SIG-M5 treated with dmso at 0.1 percent for 504 hours (cell line): Measurements from ENCODE around the gene ARHGAP26.
"Not testable (repeated sequence)": the region's sequence is repeated elsewhere in the genome, so short reads cannot be mapped to it uniquely, and the experiment has no call there.

Experiments
- DNase-seq: peaks from one replicate; lab custom pipeline; 2025; ENCODE audit not compliant: unreplicated experiment; lab: John Stamatoyannopoulos, UW

The ARHGAP26 gene

GRCh38 chr5:143194713-143195112, 424.5 kb downstream of the ARHGAP26 start:
- DNase-seq, result no peak

GRCh38 chr5:143195491-143195890, 425.3 kb downstream of the ARHGAP26 start:
- DNase-seq, result peak; percentile 62

DNA sequence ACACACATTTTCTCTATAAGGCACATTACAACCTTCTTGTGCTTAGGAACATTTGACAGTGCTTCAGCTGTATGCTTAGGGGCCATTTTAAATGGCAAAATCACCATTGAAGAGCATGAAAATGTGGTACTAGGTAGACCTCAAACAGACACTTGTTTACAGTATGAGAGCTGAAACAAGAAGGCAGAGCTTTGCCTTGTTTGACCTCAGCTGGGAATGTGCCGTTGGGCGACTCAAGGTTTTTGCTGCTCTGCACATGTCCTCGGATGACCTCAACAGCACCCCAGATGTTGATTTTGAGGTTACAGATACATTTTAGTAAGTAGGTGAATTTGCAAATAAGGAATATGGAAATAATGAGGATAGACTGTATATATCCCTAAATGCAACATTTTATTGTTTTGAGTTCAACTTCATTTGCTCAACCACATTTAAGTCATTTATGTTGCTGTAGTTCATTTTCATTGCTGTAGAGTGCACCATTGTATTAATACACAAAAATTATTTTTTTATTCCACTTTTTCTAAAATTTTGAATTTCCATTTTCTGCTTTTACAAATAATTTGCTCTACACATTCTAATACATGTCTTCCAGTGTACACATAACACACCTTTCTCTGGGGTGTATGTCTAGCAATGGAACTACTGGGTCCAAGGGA, 426.6 kb downstream of the ARHGAP26 start:
- no peak for DNase-seq

DNA sequence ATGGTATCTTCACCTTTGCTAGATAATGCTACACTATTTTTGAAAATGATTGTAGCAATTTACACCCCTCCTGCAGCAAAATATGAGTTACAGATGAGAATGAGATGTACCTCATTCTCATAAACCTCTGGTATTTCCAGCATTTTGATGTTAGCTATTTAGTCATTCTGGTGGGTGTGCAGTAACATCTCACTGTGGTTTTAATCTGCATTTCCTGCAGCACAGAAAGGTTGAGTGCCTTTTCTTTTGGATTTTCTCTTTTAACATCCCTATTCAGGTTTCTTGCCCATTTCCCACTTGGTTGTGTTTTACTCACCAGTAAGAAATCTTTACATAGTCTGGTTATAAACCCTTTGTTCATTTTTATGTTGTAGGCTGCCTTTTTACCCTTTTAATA, 427.1 kb downstream of the ARHGAP26 start:
- no peak for DNase-seq

- DNase-seq, result no peak
Observed at GRCh38 chr5:143198332-143198731, 428.2 kb downstream of the ARHGAP26 start.

- no peak for DNase-seq
Observed at GRCh38 chr5:143199161-143199560, 429.0 kb downstream of the ARHGAP26 start.

DNA sequence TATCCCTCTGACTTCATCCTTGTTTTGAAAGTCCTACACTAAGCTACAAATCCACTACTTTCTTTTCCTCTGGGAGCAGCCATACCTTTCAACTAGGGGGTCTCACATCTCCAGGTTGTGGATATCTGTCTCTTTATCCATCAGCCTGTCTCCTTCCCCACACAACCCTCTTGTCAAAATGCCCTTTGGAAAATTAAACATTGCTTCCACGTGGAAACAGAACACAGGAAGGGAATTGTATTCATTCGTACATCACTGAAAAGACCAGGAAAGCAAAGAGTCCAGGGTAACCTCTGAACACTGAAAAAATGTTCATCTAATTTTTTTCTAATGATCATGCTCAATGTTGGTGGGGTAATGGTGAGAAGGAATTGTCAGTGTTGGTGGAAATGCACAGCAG, 429.7 kb downstream of the ARHGAP26 start:
- DNase-seq, result no peak

DNA sequence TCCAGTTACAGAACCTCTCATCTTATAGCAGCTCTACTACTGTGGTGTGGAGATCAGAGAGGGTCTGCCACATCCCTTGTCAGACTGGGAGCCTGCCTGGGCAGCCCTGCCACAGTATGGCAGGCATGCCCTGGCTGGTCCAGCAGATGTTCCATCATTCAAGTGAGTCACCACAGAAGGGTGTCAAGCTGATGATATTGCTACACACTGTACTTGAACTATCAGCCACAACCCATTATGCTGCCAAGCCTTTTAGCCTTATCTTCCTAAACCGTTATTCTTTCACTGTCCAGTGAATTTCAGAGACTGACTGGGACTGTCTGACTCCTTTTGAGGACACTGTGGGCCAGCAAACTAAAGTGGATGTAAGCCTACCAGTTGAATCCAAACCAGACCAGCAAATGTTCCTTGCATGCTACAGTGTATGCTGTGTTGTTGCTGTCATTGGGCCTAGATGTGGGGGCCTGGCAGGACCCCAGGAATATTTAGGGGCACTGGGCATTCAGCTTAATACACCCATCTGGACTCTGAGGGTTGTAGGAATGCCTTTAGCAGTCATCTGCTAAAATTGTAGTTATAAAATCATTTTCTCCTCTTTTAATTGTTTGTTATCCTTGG, 430.7 kb downstream of the ARHGAP26 start:
- peak; percentile 58 for DNase-seq

DNA sequence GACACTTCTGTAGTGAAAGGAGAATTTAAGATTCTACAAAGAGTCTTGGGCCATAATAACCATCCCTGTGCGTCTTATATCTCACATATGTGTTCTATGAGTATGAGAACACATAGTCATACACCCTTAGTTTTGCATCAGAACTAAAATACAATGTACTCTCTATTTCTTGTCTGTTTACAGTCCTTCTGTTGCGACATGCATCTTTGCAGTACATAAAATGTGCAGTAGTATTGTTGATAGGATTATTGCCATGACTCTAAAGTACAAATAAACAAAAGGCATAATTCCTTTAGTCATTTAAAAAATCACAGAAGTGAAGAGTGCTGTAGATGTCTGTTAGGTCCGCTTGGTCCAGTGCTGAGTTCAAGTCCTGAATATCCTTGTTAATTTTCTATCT, 431.4 kb downstream of the ARHGAP26 start:
- DNase-seq, result no peak

DNA sequence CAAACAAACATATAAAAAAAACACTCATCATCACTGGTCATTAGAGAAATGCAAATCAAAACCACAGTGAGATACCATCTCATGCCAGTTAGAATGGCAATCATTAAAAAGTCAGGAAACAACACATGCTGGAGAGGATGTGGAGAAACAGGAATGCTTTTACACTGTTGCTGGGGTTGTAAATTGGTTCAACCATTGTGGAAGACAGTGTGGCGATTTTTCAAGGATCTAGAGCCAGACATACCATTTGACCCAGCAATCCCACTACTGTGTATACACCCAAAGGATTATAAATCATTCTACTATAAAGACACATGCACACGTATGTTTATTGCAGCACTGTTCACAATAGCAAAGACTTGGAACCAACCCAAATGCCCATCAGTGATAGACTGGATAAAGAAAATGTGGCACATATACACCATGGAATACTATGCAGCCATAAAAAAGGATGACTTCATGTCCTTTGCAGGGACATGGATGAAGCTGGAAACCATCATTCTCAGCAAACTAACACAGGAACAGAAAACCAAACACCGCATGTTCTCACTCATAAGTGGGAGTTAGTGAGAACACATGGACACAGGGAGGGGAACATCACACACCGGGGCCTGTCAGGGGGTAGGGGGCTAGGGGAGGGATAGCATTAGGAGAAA, 433.3 kb downstream of the ARHGAP26 start:
- not testable (repeated sequence) for DNase-seq

DNA sequence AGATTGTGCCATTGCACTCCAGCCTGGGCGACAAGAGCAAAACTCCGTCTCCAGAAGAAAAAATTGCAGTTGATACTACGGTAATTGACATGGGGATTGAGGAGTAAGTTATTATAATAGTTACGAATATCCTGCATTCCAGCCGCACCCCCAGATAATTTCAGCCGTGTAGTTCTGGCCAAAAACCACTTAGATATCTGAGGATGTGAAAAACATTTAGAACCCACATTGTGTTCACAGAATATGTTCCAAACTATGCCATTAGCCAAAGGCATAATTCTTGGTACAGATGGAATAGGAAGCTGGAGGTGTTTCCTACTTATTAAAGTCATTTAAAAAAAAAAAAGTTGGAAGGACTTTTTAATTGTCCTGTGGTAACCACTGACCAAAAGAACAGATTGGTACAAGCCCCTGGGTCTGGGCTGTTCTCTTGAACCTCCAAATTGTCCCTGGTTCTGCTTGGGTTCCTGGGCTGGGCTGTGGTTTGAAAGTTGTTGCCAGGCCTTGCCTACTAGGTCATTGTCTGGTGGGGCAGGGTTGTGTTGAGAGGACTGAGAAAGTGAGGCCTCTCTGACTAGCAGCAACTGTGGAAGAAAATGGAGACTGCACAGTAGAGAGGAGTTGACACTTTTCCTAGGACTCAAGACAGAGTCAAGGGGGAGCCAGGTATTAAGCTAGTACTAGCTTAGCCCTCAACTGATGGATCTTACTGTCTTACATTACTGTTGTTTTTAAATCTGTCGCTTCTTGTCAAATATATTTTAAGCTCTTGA, 434.5 kb downstream of the ARHGAP26 start:
- no peak for DNase-seq

GRCh38 chr5:143205386-143205785, 435.2 kb downstream of the ARHGAP26 start:
- DNase-seq, result no peak

GRCh38 chr5:143205883-143206195, 435.7 kb downstream of the ARHGAP26 start:
- no peak for DNase-seq

- DNase-seq, result no peak
Observed at GRCh38 chr5:143206196-143207053, 436.2 kb downstream of the ARHGAP26 start.

- no peak for DNase-seq
Observed at GRCh38 chr5:143207058-143207457, 436.9 kb downstream of the ARHGAP26 start.

- no peak for DNase-seq
Observed at GRCh38 chr5:143207563-143208364, 437.6 kb downstream of the ARHGAP26 start.

DNA sequence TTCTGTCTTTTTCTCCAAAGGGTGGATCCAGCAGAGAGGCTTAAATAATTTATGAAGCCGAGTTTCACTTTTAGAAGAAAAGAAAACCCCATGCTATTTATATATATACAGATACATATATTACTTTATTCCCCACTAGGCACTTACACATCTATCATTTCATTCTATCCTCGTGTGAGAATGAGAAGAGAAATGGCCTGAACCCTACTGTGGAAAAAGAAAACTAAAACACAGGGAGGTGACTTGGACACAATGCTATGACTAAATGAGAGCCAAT, 438.1 kb downstream of the ARHGAP26 start:
- DNase-seq, result no peak

DNA sequence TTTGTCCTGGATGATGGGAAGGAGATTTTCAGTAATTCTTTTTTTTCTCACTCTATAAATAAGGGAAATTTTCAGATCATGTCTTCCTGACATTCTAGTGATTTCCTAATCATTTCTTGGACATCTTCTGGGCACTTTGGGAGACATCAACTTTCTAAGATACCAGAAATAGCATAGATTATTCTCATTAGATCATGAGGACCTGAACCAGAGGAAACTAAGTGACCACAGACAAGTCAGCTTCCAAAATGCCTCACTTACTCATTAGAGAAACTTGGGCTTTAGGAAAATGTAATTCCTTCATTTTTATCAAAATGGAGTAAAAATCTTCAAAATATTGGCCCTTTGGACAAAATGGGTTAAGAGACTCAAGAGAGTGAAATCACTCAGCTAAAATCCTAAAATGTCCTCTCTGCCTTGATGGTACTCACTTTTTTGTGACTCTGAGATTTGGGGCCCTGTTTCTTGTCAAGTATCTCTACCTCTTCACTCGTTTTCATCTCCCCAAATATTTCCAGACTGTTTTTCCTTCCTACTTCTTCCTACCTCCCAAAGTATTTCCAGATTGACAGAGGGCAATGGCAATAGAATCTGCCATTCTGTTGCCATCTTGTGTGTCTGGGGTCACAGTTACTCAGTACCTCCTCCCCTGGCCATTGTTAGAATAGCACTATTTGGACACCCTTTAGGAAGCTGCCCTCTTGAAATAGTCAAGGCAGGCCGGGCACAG, 438.8 kb downstream of the ARHGAP26 start:
- DNase-seq, result no peak

DNA sequence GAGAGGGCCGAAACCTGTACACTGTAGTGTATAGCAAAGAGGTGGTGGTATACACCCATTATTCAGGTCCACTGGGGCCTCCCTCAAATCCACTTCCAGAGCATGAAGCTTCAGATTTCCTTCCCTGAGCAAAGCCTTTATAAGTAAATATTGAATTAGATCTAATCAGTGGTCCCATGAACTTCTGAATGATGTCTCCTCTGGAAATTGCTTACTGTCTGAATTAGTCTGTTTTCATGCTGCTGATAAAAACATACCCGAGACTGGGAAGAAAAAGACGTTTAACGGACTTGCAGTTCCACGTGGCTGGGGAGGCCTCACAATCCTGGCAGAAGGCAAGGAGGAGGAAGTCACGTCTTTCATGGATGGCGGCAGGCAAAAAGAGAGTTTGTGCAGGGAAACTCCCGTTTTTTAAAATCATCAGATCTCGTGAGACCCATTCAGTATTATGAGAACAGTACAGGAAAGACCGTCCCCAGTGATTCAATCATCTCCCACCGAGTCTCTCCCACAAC, 439.8 kb downstream of the ARHGAP26 start:
- no peak for DNase-seq
